ENCODE data around the gene RNF123. TPM values are rescaled to one million over a fixed set of nuclear protein-coding genes. Genes with fewer than 3 reads are reported as not detected.
A peak's percentile ranks its signal among the peaks of the same experiment; 100 is the strongest.

Gene RNF123
- total and polyA plus RNA-seq, 2 experiments from 2014 or later = 21.6 to 22.8 TPM

DNA sequence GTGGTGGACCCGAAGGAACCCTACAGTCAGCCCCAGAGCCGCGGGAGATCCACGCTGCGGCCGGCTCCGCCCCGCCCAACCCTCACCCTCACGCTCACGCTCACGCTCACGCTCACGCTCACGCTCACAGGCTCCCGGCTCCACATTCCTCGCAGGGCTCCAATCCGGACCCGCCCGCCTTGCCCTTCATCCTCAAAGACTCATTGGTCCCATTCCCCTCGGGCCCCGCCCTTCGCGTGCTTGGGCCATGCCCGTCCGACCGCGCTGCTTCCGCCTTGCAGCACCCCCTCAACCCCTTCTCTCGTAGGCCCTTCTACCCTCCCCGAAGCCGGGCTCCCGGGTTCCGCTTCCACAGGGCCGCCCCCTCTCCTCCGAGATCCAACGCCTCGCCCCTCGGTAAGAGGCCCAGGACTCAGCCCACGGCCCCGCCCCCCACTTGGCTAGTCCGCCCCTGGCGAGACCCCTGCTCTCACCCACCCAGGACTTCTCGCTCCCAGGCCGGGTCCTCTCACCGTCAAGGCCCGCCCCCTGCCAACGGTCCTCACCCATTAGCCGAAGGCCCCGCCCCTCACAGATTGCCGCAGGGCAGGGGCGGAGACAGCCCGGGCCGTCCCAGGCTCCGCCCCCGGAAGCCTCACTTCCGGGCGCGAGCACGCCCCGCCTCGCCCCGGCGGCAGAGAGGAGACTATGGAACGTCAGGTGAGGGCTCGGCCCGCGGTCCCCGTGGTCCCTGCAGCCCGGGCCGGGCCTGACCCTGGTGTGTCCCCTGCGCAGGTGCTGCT, 15.5 kb upstream of the RNF123 start, which contains the start of gene APEH:
TSS of gene APEH (plus strand) at position 637 of the 782 bp plus-strand sequence. CDS start at position 688, 51 bp downstream.
- 1% methylated on average over 46 to 53 of the region's 71 CpGs for WGBS, 2 experiments (ENCODE audit: low coverage in 1 of 2, low lambda C conversion rate in 2 of 2, missing lambda C conversion rate in 2 of 2)
- H3K9ac ChIP-seq = peak within 1 kb of the TSS; percentile 86
- peak; percentile 99 for DNase-seq
- peak within 1 kb of the TSS; percentile 84 for H3K4me2 ChIP-seq (ENCODE audit: unreplicated experiment)
- TF ChIP-seq EZH2 (IDR thresholded peaks at IDR 0.05; ENCODE audit: insufficient read depth, poor library complexity, severe bottlenecking) (no peak), EZH2phosphoT487 (IDR thresholded peaks at IDR 0.05; ENCODE audit: insufficient read depth, low read depth) (no peak)
- H4K20me1 ChIP-seq (ENCODE audit: insufficient read depth) = no peaks in the 10 kb centered on the region
- H3K9me2 ChIP-seq (ENCODE audit: insufficient read depth) = no peaks in the 10 kb centered on the region
- in situ Hi-C loops (cut with MboI) = loop anchor here (10.0 kb wide), 1 partner anchor 129 kb away; no protein-coding TSS in a partner anchor
- 0 out of 2 replicates have a peak, but pooled peaks cover 4% of the 10 kb centered on the region for H3K36me3 ChIP-seq (ENCODE audit: low read depth)
- peak within 1 kb of the TSS; percentile 87 for H3K27ac ChIP-seq
- peaks cover 12% of the 10 kb centered on the region for H3K79me2 ChIP-seq (ENCODE audit: insufficient read depth)
- no peaks in the 10 kb centered on the region for H3K9me3 ChIP-seq (ENCODE audit: low read depth)
- peak within 1 kb of the TSS; percentile 88 for H2AFZ ChIP-seq
- peak within 1 kb of the TSS; percentile 81 for H3K4me3 ChIP-seq
- 0 out of 2 replicates have a peak, but pooled peaks cover 3% of the 10 kb centered on the region for H3F3A ChIP-seq (ENCODE audit: insufficient read depth)
- H3K4me1 ChIP-seq (ENCODE audit: insufficient read depth) = peaks cover 11% of the 10 kb centered on the region
- H3K27me3 ChIP-seq (replicated peaks; ENCODE audit: insufficient read depth) = no peaks in the 10 kb centered on the region

DNA sequence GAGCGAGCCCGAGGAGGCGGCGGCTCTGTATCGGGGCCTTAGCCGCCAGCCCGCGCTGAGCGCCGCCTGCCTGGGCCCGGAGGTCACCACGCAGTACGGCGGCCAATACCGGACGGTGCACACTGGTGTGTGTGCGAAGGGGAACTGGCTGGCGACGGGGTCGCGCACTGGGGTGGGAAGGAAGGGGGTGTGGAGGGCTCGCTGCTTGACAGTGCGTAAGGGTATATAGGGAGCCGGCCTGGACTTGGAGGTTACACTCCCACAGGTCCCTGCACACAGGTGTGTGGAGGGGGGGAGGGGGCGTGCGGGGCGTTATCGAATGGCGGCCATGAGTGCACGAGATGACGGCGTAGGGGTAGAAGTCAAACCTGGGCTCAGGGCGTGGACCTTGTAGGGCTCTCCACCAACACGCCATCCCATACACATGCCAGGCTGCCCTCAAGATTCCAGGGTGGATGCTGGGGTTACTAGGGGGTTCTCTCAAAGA, 14.8 kb upstream of the RNF123 start:
- Histone ChIP-seq H3K79me2 (ENCODE audit: insufficient read depth) (peaks cover 12% of the 10 kb centered on the region), H3K9ac (peak overlapping the region; percentile 86), H3K4me2 (ENCODE audit: unreplicated experiment) (peak overlapping the region; percentile 76), H3K9me2 (ENCODE audit: insufficient read depth) (no peaks in the 10 kb centered on the region), H2AFZ (peak overlapping the region; percentile 88), H3K27ac (0 out of 2 replicates have a peak overlapping the region, but pooled peaks have one; percentile 87), H3K36me3 (ENCODE audit: low read depth) (0 out of 2 replicates have a peak, but pooled peaks cover 4% of the 10 kb centered on the region), H3K4me1 (ENCODE audit: insufficient read depth) (peaks cover 11% of the 10 kb centered on the region), H3K27me3 (replicated peaks; ENCODE audit: insufficient read depth) (no peaks in the 10 kb centered on the region), H3K4me3 (peak overlapping the region; percentile 81), H4K20me1 (ENCODE audit: insufficient read depth) (no peaks in the 10 kb centered on the region), H3K9me3 (ENCODE audit: low read depth) (no peaks in the 10 kb centered on the region), H3F3A (ENCODE audit: insufficient read depth) (0 out of 2 replicates have a peak, but pooled peaks cover 3% of the 10 kb centered on the region)
- TF ChIP-seq EZH2phosphoT487 (IDR thresholded peaks at IDR 0.05; ENCODE audit: insufficient read depth, low read depth) = no peak
- no peak for TF ChIP-seq EZH2 (IDR thresholded peaks at IDR 0.05; ENCODE audit: insufficient read depth, poor library complexity, severe bottlenecking)
- DNase-seq = no peak
- 3% methylated on average over 24 to 34 of the region's 34 CpGs for WGBS, 2 experiments (ENCODE audit: low coverage in 1 of 2, low lambda C conversion rate in 2 of 2, missing lambda C conversion rate in 2 of 2)
- in situ Hi-C loops (cut with MboI) = loop anchor here (10.0 kb wide), 1 partner anchor 130 kb away; no protein-coding TSS in a partner anchor

DNA sequence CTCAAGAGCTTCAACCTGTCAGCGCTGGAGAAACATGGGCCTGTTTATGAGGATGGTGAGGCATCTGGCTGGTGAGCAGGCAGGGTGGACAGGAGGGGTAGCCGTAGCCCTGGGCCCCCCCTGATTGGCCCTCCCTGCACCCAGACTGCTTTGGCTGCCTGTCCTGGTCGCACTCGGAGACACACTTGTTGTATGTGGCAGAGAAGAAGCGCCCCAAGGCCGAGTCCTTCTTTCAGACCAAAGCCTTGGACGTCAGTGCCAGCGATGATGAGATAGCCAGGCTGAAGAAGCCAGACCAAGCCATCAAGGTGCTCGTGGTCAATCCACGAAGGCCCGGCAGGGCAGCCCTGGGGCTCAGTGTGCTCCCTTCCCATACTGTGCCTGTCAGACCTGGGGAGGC, 13.4 kb upstream of the RNF123 start:
- no peak overlapping the region for H2AFZ ChIP-seq
- H3K27me3 ChIP-seq (replicated peaks; ENCODE audit: insufficient read depth) = no peaks in the 10 kb centered on the region
- peaks cover 11% of the 10 kb centered on the region for H3K4me1 ChIP-seq (ENCODE audit: insufficient read depth)
- WGBS, 2 experiments (ENCODE audit: low coverage in 1 of 2, low lambda C conversion rate in 2 of 2, missing lambda C conversion rate in 2 of 2) = 80 to 89% methylated on average over 9 to 11 of the region's 11 CpGs
- H3K4me2 ChIP-seq (ENCODE audit: unreplicated experiment) = no peak overlapping the region
- no peak overlapping the region for H3K27ac ChIP-seq
- H3K79me2 ChIP-seq (ENCODE audit: insufficient read depth) = peaks cover 12% of the 10 kb centered on the region
- in situ Hi-C loops (cut with MboI) = loop anchor here (10.0 kb wide), 1 partner anchor 131 kb away; no protein-coding TSS in a partner anchor
- H3F3A ChIP-seq (ENCODE audit: insufficient read depth) = 0 out of 2 replicates have a peak, but pooled peaks cover 3% of the 10 kb centered on the region
- 0 out of 2 replicates have a peak, but pooled peaks cover 4% of the 10 kb centered on the region for H3K36me3 ChIP-seq (ENCODE audit: low read depth)
- H4K20me1 ChIP-seq (ENCODE audit: insufficient read depth) = no peaks in the 10 kb centered on the region
- DNase-seq = no peak
- H3K9me2 ChIP-seq (ENCODE audit: insufficient read depth) = no peaks in the 10 kb centered on the region
- no peak for TF ChIP-seq EZH2phosphoT487 (IDR thresholded peaks at IDR 0.05; ENCODE audit: insufficient read depth, low read depth)
- TF ChIP-seq EZH2 (IDR thresholded peaks at IDR 0.05; ENCODE audit: insufficient read depth, poor library complexity, severe bottlenecking) = no peak
- no peak overlapping the region for H3K4me3 ChIP-seq
- no peaks in the 10 kb centered on the region for H3K9me3 ChIP-seq (ENCODE audit: low read depth)
- no peak overlapping the region for H3K9ac ChIP-seq

DNA sequence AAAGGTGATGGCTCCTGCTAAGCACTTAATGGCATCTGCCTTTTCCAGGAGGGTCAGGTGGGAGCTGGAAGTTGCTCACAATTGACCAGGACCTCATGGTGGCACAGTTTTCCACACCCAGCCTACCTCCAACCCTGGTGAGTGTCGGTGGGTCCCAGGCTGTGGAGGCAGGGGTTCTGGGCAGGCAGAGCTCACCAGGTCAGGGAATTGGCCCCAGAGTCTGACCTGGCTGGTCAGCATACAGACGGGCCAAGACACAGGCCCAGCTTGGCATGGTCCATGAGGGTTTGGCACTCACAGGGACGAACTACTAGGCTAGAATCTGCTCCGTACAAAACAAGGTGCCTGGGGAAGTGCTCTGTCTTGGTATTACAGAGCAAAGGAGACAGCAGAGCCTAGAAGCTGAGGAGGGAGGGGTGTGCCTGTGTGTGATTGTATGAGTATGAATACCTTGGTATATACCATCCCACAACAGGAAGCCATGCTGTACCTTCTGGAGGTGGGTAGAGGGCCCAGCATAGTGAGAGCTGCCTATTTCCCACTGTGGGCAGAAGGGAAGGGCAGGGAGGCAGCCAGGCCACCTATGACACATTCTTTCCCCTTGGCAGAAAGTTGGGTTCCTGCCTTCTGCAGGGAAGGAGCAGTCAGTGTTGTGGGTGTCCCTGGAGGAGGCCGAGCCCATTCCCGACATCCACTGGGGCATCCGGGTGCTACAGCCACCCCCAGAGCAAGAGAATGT, 8.7 kb upstream of the RNF123 start:
- in situ Hi-C loops (cut with MboI) = no loop called here
- no peaks in the 10 kb centered on the region for H3K4me1 ChIP-seq (ENCODE audit: insufficient read depth)
- no peaks in the 10 kb centered on the region for H3K79me2 ChIP-seq (ENCODE audit: insufficient read depth)
- no peaks in the 10 kb centered on the region for H3F3A ChIP-seq (ENCODE audit: insufficient read depth)
- no peak overlapping the region for H3K4me2 ChIP-seq (ENCODE audit: unreplicated experiment)
- H3K27ac ChIP-seq = no peak overlapping the region
- 63% methylated on average over 7 of the region's 7 CpGs for WGBS, 2 experiments (ENCODE audit: low coverage in 1 of 2, low lambda C conversion rate in 2 of 2, missing lambda C conversion rate in 2 of 2)
- TF ChIP-seq EZH2phosphoT487 (IDR thresholded peaks at IDR 0.05; ENCODE audit: insufficient read depth, low read depth) = no peak
- no peak for TF ChIP-seq EZH2 (IDR thresholded peaks at IDR 0.05; ENCODE audit: insufficient read depth, poor library complexity, severe bottlenecking)
- H3K9ac ChIP-seq = no peak overlapping the region
- H3K27me3 ChIP-seq (replicated peaks; ENCODE audit: insufficient read depth) = no peaks in the 10 kb centered on the region
- no peak overlapping the region for H2AFZ ChIP-seq
- H3K9me3 ChIP-seq (ENCODE audit: low read depth) = no peaks in the 10 kb centered on the region
- H3K9me2 ChIP-seq (ENCODE audit: insufficient read depth) = no peaks in the 10 kb centered on the region
- H4K20me1 ChIP-seq (ENCODE audit: insufficient read depth) = no peaks in the 10 kb centered on the region
- DNase-seq = peak; percentile 38
- H3K4me3 ChIP-seq = no peak overlapping the region
- H3K36me3 ChIP-seq (ENCODE audit: low read depth) = 0 out of 2 replicates have a peak, but pooled peaks cover 4% of the 10 kb centered on the region
